ENCODE data around the gene OR2T11. TPM values are rescaled to one million over a fixed set of nuclear protein-coding genes. Genes with fewer than 3 reads are reported as not detected.
A peak's percentile ranks its signal among the peaks of the same experiment; 100 is the strongest.
"Not testable (repeated sequence)": the region's sequence is repeated elsewhere in the genome, so short reads cannot be mapped to it uniquely, and the experiment has no call there.

Gene OR2T11
- total and polyA plus RNA-seq, 7 experiments from 2014 or later: not detected

DNA sequence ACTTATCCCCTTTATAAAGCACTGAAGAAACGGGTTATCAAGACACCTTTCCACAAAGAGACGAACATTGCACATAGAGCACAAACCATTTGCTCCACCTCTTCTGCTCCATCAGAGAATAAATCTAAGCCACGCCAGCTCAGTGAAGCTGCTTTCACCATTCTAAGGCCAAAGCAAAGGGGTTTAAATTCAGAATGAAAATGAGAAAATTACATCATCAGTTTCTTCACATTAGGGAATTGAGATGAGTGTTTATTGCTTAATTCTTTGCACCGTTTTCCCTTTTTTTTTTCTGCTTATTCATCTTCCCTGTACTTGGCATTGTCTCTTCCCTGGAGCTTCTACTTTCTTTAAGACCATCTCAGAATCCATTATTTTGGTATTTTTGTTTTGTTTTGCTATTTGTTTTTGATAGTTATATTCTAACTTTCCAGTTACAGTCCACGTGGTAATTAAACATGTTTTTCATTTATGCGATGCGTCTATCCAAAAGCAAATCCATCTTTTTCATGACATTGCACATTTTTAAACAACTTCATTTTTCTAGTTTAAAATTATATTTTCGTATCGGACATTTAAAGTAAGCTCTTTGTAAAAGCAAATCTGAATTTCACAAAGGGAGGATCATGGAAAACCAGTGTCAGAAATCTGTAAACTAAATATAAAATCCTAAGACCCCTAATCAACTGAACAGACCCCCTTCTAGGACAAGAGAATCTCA, 58.5 kb downstream of the OR2T11 start:
- H3K27me3 Mint-ChIP-seq: peaks cover 0 to 2% (median 0%) of the 10 kb centered on the region in 5 donors
- Histone ChIP-seq H3K4me3 (ENCODE audit: low read length) (no peak overlapping the region), H3K27ac (ENCODE audit: low read depth, low read length) (no peak overlapping the region), H3K27me3 (ENCODE audit: control insufficient read depth in 2 of 2, insufficient read depth in 2 of 2, low read length in 2 of 2) (no peaks in the 10 kb centered on the region), H3K4me1 (ENCODE audit: control insufficient read depth in 2 of 2, insufficient read depth in 2 of 2, low read length in 2 of 2) (no peaks in the 10 kb centered on the region), H3K9me3 (ENCODE audit: control insufficient read depth in 2 of 3, low read length in 3 of 3) (no peaks in the 10 kb centered on the region), H3K36me3 (ENCODE audit: control insufficient read depth in 2 of 3, insufficient read depth in 3 of 3, low read length in 3 of 3) (no peaks in the 10 kb centered on the region)
- peaks cover 0 to 9% (median 3%) of the 10 kb centered on the region in 11 donors for H3K9me3 Mint-ChIP-seq
- no peak overlapping the region for H3K4me3 Mint-ChIP-seq
- ATAC-seq (no peak), DNase-seq (no peak)
- H3K4me1 Mint-ChIP-seq: peaks cover 0 to 5% (median 0%) of the 10 kb centered on the region in 7 donors
- H3K36me3 Mint-ChIP-seq: no peaks in the 10 kb centered on the region
- H3K27ac Mint-ChIP-seq: no peak overlapping the region
- intact Hi-C loops (cut with micrococcal nuclease): no loop called here
- CTCF ChIA-PET: no interaction called here
- POLR2A ChIA-PET: no interaction called here

DNA sequence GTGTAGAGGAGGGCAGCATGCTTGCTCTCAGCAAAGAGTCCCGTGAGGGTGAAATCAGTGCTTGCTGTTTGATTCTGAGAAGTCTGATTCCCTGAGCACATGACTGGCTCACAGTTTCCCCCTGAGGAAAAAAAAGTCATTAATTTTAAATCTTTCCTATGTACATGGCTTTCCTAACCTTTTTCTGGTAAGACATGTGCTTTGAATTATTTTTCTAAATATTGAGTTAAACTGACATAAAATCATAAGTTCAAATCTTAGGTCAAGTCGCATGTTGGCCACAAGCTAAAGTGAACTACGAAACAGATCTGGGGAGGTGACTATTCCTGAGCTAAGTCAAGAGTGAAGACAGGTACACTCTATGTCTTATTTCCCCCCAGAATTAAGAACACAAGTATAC, 60.2 kb downstream of the OR2T11 start, which contains the start of gene OR2T34:
TSS of gene OR2T34 (minus strand) at position 101 of the 400 bp plus-strand sequence. CDS start at position 101, 0 bp downstream.
- H3K27ac ChIP-seq (ENCODE audit: low read depth, low read length); DNase-seq; H3K4me1 ChIP-seq (ENCODE audit: control insufficient read depth in 2 of 2, insufficient read depth in 2 of 2, low read length in 2 of 2); H3K27me3 Mint-ChIP-seq; H3K4me3 Mint-ChIP-seq; intact Hi-C loops (cut with micrococcal nuclease); CTCF ChIA-PET; H3K27me3 ChIP-seq (ENCODE audit: control insufficient read depth in 2 of 2, insufficient read depth in 2 of 2, low read length in 2 of 2); POLR2A ChIA-PET; H3K36me3 ChIP-seq (ENCODE audit: control insufficient read depth in 2 of 3, insufficient read depth in 3 of 3, low read length in 3 of 3); H3K36me3 Mint-ChIP-seq; H3K9me3 Mint-ChIP-seq; H3K4me1 Mint-ChIP-seq; ATAC-seq; H3K9me3 ChIP-seq (ENCODE audit: control insufficient read depth in 2 of 3, low read length in 3 of 3); H3K4me3 ChIP-seq (ENCODE audit: low read length): not testable (repeated sequence)
- peak within 1 kb of the TSS in 1 of 9 donors; percentile 55 for H3K27ac Mint-ChIP-seq

DNA sequence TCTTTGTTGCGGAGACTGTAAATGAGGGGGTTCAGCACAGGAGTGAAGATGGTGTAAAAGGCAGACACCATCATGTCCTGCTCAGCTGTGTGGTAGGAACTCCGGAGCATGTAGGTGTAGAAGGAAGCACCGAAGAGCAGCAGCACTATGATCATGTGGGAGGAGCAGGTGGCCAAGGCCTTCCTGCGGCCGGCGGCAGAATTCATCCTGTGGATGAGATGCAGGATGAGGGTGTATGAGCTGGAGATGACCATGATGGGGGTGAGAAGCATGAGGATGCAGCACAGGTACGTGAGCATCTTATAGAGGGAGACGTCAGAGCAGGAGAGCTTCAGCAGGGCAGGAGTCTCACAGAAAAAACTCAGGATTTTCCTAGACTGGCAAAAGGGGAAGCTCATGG, 61.0 kb downstream of the OR2T11 start:
- H3K4me3 Mint-ChIP-seq; H3K36me3 Mint-ChIP-seq; ATAC-seq; H3K9me3 Mint-ChIP-seq; H3K27ac ChIP-seq (ENCODE audit: low read depth, low read length); H3K4me1 ChIP-seq (ENCODE audit: control insufficient read depth in 2 of 2, insufficient read depth in 2 of 2, low read length in 2 of 2); H3K9me3 ChIP-seq (ENCODE audit: control insufficient read depth in 2 of 3, low read length in 3 of 3); H3K27me3 Mint-ChIP-seq; intact Hi-C loops (cut with micrococcal nuclease); H3K4me3 ChIP-seq (ENCODE audit: low read length); H3K27ac Mint-ChIP-seq; CTCF ChIA-PET; DNase-seq; POLR2A ChIA-PET; H3K27me3 ChIP-seq (ENCODE audit: control insufficient read depth in 2 of 2, insufficient read depth in 2 of 2, low read length in 2 of 2); H3K36me3 ChIP-seq (ENCODE audit: control insufficient read depth in 2 of 3, insufficient read depth in 3 of 3, low read length in 3 of 3): not testable (repeated sequence)
- peaks cover 2 to 14% (median 12%) of the 10 kb centered on the region in 7 donors for H3K4me1 Mint-ChIP-seq

Other genes with a start within 250 kb of the OR2T11 start
- gene OR2T1, start 232.0 kb downstream of the OR2T11 start, total RNA-seq: not detected
- not detected for gene OR2T1, start 232.0 kb downstream of the OR2T11 start, polyA plus RNA-seq
- not detected for gene OR2T2, start 189.5 kb downstream of the OR2T11 start, total RNA-seq
- under 1 TPM in 1 of 2 donors, not detected in 1; 0.44 TPM for gene OR2T2, start 189.5 kb downstream of the OR2T11 start, polyA plus RNA-seq
- gene OR2T3, start 161.7 kb downstream of the OR2T11 start, total RNA-seq: not detected
- gene OR2T3, start 161.7 kb downstream of the OR2T11 start, polyA plus RNA-seq: not detected
- not detected for gene OR2T5, start 146.5 kb downstream of the OR2T11 start, total RNA-seq
- gene OR2T5, start 146.5 kb downstream of the OR2T11 start, polyA plus RNA-seq: not detected
- gene OR2G6, start 127.0 kb downstream of the OR2T11 start, total RNA-seq: not detected
- gene OR2G6, start 127.0 kb downstream of the OR2T11 start, polyA plus RNA-seq: not detected
- gene OR2T29, start 72.3 kb downstream of the OR2T11 start, total RNA-seq: not detected
- gene OR2T29, start 72.3 kb downstream of the OR2T11 start, polyA plus RNA-seq: not detected
- gene OR2T34, start 60.3 kb downstream of the OR2T11 start, total RNA-seq: not detected
- under 1 TPM in 1 of 2 donors, not detected in 1; 0.47 TPM for gene OR2T34, start 60.3 kb downstream of the OR2T11 start, polyA plus RNA-seq
- gene OR2T10, start 37.4 kb downstream of the OR2T11 start, total RNA-seq: not detected
- not detected for gene OR2T10, start 37.4 kb downstream of the OR2T11 start, polyA plus RNA-seq
- not detected for gene OR2T35, start 10.2 kb upstream of the OR2T11 start, total RNA-seq
- gene OR2T35, start 10.2 kb upstream of the OR2T11 start, polyA plus RNA-seq: not detected
- gene OR2T27, start 20.4 kb upstream of the OR2T11 start, total RNA-seq: not detected
- gene OR2T27, start 20.4 kb upstream of the OR2T11 start, polyA plus RNA-seq: not detected
- gene OR14I1, start 67.7 kb upstream of the OR2T11 start, total RNA-seq: not detected
- gene OR14I1, start 67.7 kb upstream of the OR2T11 start, polyA plus RNA-seq: not detected
- not detected for gene LYPD8, start 120.7 kb upstream of the OR2T11 start, total RNA-seq
- not detected for gene LYPD8, start 120.7 kb upstream of the OR2T11 start, polyA plus RNA-seq
- 10 to 100 TPM; 22.5 to 51.1 (median 33.3) TPM for gene SH3BP5L, start 190.8 kb upstream of the OR2T11 start, total RNA-seq
- 1 to 10 TPM; 4.4 to 7.3 TPM for gene SH3BP5L, start 190.8 kb upstream of the OR2T11 start, polyA plus RNA-seq
- 10 to 100 TPM; 28.7 to 49.8 (median 42.7) TPM for gene ZNF672, start 203.1 kb upstream of the OR2T11 start, total RNA-seq
- 10 to 100 TPM; 16.6 to 33.7 TPM for gene ZNF672, start 203.1 kb upstream of the OR2T11 start, polyA plus RNA-seq
- 10 to 100 TPM; 44.5 to 87.5 (median 68.0) TPM for gene ZNF692, start 224.0 kb upstream of the OR2T11 start, total RNA-seq
- gene ZNF692, start 224.0 kb upstream of the OR2T11 start, polyA plus RNA-seq: 10 to 100 TPM in 1 of 2 donors, 1 to 10 TPM in 1; 7.6 to 13.7 TPM